Subcutaneous adipose tissue (tissue), 4 donors: ENCODE results near the gene ANKRD7. TPM values are rescaled to one million over a fixed set of nuclear protein-coding genes. Genes with fewer than 3 reads are reported as not detected.

ENCODE experiments used
- total RNA-seq, 4 donors: library from RNA; depleted of rRNA; stranded (reverse); fragments of >200 nt; gene quantifications; one replicate each; pipeline ENCODE4 v1.1.0, GENCODE V29; 2016
- TF ChIP-seq, protein P1 (sequence below): fragments of 450-650 bp; IDR thresholded peaks from one replicate; pipeline ENCODE4 v1.5.1; 2016; ENCODE audit warnings: low read depth, mild to moderate bottlenecking, control low read depth, antibody characterized with exemption, moderate library complexity

The ANKRD7 gene
- total RNA-seq, 4 donors from 2014 or later, result 0.66 TPM; not detected in 3

DNA sequence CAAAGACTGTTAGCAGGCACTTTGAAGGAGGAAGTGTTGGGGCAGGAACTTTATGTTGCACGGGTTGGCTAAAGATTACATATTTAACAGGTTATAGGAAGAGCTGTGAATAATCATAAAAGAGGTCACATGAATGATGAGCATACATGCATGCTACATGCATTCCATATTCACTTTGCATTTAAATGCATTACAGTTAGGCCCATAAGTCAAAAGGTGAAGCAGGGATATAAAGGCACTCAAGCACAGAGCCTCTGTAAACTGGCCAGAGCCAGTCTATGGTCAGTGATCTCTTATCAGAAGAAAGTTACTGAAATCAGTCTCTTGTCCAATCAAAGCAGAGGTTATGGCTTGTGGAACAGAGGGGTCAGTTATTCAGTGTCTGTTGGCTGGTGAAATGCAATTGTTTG is 7.3 kb upstream of the ANKRD7 start:
- TF ChIP-seq, protein P1, sequence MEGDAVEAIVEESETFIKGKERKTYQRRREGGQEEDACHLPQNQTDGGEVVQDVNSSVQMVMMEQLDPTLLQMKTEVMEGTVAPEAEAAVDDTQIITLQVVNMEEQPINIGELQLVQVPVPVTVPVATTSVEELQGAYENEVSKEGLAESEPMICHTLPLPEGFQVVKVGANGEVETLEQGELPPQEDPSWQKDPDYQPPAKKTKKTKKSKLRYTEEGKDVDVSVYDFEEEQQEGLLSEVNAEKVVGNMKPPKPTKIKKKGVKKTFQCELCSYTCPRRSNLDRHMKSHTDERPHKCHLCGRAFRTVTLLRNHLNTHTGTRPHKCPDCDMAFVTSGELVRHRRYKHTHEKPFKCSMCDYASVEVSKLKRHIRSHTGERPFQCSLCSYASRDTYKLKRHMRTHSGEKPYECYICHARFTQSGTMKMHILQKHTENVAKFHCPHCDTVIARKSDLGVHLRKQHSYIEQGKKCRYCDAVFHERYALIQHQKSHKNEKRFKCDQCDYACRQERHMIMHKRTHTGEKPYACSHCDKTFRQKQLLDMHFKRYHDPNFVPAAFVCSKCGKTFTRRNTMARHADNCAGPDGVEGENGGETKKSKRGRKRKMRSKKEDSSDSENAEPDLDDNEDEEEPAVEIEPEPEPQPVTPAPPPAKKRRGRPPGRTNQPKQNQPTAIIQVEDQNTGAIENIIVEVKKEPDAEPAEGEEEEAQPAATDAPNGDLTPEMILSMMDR, result no peak

DNA sequence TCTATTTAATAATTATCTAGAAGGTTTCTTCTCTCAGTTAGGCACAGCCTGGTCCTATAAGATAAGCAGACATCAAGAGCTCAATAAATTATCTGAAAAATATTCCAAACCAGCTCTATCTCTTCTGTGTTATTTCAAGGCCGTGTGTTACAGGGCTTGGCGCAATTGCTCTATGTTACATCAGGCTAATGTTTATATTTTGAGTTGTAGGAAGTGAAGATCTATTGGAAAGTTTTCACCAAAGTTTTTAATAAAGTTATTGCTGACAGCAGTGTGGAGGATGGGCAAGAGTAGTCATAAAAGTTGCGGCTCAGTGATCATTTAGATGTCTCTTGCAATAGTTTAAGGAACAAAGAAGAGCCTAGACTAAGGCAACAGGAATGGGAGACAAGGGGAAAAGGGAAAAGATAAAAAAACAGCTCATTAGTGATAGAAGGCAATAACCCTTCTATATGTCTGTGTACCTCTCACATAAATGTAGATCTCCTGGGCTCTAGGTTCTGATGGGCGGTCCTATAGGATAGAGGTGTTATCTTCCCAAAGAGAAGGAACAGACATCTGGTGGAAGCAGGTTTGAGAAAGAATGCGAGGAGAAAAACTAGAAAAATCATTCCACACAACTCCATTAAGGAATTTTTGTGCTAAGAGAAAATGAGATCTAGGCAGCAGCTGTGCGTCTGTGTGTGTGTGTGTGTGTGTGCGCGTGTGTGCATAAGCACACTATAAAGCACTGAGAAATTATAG is 5.9 kb upstream of the ANKRD7 start:
- TF ChIP-seq, protein P1, result no peak

DNA sequence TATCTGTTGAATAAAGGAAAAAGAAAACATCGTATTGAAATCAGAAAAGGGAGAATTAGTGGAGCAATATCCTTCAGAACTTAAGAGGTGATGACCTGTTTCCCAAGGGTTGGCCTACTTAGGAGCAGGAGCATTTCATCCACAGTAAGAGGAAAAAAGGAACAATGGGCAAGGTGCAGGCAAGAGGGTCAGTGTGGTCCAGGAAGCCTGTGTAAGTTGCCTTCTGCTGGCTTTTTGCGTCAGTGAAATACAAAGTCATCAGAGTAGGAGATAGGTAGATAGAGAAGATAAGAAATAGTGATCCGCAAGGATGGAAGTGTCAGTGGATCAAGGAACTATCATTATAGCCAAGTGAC is 5.4 kb upstream of the ANKRD7 start:
- TF ChIP-seq, protein P1, result no peak

DNA sequence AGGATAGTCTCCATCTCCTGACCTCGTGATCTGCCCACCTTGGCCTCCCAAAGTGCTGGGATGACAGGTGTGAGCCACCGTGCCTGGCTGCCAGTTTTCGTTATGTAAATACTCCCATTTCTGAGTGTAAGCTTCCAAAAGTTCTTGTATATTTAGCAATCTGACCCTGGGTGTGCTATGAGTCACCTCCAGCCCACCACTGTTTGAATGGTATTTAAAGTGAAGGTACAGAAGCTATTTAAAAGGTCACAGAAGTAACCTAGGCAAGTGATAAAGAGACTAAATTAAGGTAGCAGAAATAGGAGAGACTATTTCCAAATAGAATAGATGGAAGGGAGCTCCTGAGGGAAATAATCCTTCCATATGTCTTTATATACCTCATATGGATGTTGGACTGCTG is 3.9 kb upstream of the ANKRD7 start:
- TF ChIP-seq, protein P1, result no peak

DNA sequence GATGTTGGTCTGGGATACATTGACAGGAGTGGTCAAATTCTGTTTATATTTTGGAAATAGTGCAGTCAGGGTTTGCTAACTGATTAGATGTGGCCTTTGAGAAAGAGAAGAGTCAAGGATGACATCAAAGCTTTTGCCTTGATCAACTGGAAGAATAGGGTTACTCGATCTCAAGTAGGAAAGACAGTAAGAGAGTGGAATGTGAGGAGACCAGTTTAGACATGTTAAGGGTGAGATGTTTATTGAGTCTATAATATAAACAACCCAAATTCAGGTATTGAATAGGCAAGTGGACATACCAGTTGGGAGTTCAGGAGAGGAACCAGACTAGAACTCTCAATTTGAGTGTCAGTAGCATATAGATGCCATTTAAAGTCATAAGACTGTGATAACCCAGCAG is 1.9 kb upstream of the ANKRD7 start:
- TF ChIP-seq, protein P1, result no peak

DNA sequence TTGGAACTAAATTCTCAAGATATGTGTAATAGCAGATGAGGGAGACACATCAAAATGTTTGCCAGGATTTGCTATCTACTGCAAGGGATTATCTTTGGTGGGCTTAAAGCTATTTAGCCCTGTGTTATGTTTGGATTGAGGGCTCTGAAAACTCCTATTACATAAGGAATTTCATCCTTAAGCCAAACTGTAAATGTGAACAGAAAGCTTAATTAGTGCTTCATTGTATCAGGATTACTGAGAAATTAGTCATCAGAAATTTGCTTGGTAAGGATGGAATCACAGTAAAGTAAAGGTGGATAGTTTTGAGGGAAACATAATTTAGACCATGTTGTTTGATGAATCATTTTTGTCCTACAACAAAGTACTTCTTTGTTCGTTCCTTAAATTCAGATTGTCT is 8.3 kb downstream of the ANKRD7 start:
- TF ChIP-seq, protein P1, result no peak

DNA sequence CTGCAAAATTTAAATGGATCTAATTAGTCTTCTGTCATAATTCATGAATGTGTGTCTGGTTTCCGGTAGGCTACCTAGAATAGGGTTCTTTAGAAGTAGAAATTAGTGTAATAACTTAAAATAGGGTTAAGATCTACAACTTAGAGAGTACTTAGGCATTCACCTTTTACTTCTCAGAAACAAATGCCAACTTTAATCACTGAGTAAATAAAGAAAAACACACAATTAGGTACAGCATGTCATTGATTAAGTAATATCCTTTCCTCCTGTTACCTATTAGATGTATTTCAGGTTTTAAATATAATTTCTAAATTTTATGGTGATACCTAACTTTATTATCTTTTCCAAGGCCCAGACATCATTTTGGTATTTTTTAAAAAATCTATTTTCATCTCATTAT is 9.3 kb downstream of the ANKRD7 start:
- TF ChIP-seq, protein P1, result no peak
